WTC11 (cell line): ENCODE measurements around the gene WDR7.

Experiments
- ATF1 ChIP-seq: sonication (generic); formaldehyde crosslinking; IDR thresholded peaks from 2 replicates; pipeline ENCODE4 v1.8.1; 2023; ENCODE audit warnings: mild to moderate bottlenecking, moderate library complexity, missing genetic modification reagents
- CREM ChIP-seq: sonication (generic); formaldehyde crosslinking; IDR thresholded peaks from 2 replicates; pipeline ENCODE4 v1.8.1; 2022; ENCODE audit warnings: mild to moderate bottlenecking, missing genetic modification reagents, moderate library complexity
- ELF4 ChIP-seq: sonication (generic); formaldehyde crosslinking; IDR thresholded peaks from 2 replicates; pipeline ENCODE4 v1.8.1; 2022; ENCODE audit warnings: low read depth, mild to moderate bottlenecking, moderate library complexity, missing genetic modification reagents
- FOXJ3 ChIP-seq: sonication (generic); formaldehyde crosslinking; IDR thresholded peaks from 2 replicates; pipeline ENCODE4 v1.9.0; 2021; ENCODE audit warnings: missing genetic modification reagents, mild to moderate bottlenecking, borderline replicate concordance
- JUN ChIP-seq: sonication (generic); formaldehyde crosslinking; IDR thresholded peaks from 2 replicates; pipeline ENCODE4 v1.8.0; 2023; ENCODE audit warnings: mild to moderate bottlenecking, missing genetic modification reagents
- NFATC4 ChIP-seq: fragments of 250-450 bp; sonication (Bioruptor Pico); IDR thresholded peaks from 2 replicates; pipeline ENCODE4 v1.9.0; 2021; ENCODE audit warnings: mild to moderate bottlenecking
- SP1 ChIP-seq: sonication (generic); formaldehyde crosslinking; conservative IDR thresholded peaks from 2 replicates; pipeline ENCODE4 v1.8.1; 2022; ENCODE audit warnings: missing genetic modification reagents
- TCF7 ChIP-seq: sonication (generic); formaldehyde crosslinking; IDR thresholded peaks from 2 replicates; pipeline ENCODE4 v1.8.0; 2022; ENCODE audit warnings: mild to moderate bottlenecking, low read depth, missing genetic modification reagents, moderate library complexity
- TF ChIP-seq, protein P1 (sequence below): sonication (generic); formaldehyde crosslinking; IDR thresholded peaks from 2 replicates; pipeline ENCODE4 v1.8.1; 2023; ENCODE audit warnings: mild to moderate bottlenecking, missing genetic modification reagents
- TF ChIP-seq, protein P2 (sequence below): sonication (generic); formaldehyde crosslinking; IDR thresholded peaks from 2 replicates; pipeline ENCODE4 v1.8.0; 2022; ENCODE audit warnings: mild to moderate bottlenecking, missing genetic modification reagents
- TF ChIP-seq, protein P3 (sequence below): fragments of 200-600 bp; IDR thresholded peaks from 2 replicates; pipeline ENCODE4 v1.8.0; 2022; ENCODE audit warnings: antibody characterized with exemption
- TF ChIP-seq, protein P4 (sequence below): sonication (generic); formaldehyde crosslinking; conservative IDR thresholded peaks from 2 replicates; pipeline ENCODE4 v1.8.1; 2022; ENCODE audit warnings: mild to moderate bottlenecking, missing genetic modification reagents
- TF ChIP-seq, protein P5 (sequence below): sonication (generic); formaldehyde crosslinking; IDR thresholded peaks from 2 replicates; pipeline ENCODE4 v1.8.0; 2023; ENCODE audit warnings: missing genetic modification reagents

DNA sequence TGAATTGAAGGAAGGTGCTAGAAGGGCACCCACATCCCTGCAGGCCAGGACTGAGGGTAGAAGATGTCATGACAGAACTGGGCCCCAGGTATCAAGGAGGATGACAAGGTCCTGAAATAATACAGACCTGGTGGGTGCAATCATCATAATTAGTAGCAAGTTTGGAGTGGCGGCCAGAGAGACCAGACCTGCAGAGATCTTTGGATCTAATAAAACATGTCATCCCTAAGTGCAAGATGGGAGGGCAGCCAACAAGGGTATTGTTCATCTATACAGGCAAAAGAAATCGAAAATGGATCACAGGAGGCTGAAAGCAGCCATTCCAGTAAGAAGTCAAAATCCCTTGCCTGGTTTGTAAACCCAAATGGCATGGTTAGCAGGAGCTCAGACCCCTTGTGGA is 384.4 kb downstream of the WDR7 start:
- TF ChIP-seq, protein P1, sequence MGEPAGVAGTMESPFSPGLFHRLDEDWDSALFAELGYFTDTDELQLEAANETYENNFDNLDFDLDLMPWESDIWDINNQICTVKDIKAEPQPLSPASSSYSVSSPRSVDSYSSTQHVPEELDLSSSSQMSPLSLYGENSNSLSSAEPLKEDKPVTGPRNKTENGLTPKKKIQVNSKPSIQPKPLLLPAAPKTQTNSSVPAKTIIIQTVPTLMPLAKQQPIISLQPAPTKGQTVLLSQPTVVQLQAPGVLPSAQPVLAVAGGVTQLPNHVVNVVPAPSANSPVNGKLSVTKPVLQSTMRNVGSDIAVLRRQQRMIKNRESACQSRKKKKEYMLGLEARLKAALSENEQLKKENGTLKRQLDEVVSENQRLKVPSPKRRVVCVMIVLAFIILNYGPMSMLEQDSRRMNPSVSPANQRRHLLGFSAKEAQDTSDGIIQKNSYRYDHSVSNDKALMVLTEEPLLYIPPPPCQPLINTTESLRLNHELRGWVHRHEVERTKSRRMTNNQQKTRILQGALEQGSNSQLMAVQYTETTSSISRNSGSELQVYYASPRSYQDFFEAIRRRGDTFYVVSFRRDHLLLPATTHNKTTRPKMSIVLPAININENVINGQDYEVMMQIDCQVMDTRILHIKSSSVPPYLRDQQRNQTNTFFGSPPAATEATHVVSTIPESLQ (CRISPR knock-in tag), result no peak
- TF ChIP-seq, protein P2, sequence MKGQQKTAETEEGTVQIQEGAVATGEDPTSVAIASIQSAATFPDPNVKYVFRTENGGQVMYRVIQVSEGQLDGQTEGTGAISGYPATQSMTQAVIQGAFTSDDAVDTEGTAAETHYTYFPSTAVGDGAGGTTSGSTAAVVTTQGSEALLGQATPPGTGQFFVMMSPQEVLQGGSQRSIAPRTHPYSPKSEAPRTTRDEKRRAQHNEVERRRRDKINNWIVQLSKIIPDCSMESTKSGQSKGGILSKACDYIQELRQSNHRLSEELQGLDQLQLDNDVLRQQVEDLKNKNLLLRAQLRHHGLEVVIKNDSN (CRISPR knock-in tag), result no peak
- TF ChIP-seq, protein P3, sequence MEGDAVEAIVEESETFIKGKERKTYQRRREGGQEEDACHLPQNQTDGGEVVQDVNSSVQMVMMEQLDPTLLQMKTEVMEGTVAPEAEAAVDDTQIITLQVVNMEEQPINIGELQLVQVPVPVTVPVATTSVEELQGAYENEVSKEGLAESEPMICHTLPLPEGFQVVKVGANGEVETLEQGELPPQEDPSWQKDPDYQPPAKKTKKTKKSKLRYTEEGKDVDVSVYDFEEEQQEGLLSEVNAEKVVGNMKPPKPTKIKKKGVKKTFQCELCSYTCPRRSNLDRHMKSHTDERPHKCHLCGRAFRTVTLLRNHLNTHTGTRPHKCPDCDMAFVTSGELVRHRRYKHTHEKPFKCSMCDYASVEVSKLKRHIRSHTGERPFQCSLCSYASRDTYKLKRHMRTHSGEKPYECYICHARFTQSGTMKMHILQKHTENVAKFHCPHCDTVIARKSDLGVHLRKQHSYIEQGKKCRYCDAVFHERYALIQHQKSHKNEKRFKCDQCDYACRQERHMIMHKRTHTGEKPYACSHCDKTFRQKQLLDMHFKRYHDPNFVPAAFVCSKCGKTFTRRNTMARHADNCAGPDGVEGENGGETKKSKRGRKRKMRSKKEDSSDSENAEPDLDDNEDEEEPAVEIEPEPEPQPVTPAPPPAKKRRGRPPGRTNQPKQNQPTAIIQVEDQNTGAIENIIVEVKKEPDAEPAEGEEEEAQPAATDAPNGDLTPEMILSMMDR, result no peak
- TF ChIP-seq JUN (no peak), TCF7 (CRISPR knock-in tag) (no peak), NFATC4 (CRISPR knock-in tag) (no peak), SP1 (CRISPR knock-in tag) (no peak), ATF1 (CRISPR knock-in tag) (no peak), FOXJ3 (CRISPR knock-in tag) (no peak), CREM (CRISPR knock-in tag) (no peak), ELF4 (CRISPR knock-in tag) (no peak)
- TF ChIP-seq, protein P4, sequence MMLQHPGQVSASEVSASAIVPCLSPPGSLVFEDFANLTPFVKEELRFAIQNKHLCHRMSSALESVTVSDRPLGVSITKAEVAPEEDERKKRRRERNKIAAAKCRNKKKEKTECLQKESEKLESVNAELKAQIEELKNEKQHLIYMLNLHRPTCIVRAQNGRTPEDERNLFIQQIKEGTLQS (CRISPR knock-in tag), result no peak
- TF ChIP-seq, protein P5, sequence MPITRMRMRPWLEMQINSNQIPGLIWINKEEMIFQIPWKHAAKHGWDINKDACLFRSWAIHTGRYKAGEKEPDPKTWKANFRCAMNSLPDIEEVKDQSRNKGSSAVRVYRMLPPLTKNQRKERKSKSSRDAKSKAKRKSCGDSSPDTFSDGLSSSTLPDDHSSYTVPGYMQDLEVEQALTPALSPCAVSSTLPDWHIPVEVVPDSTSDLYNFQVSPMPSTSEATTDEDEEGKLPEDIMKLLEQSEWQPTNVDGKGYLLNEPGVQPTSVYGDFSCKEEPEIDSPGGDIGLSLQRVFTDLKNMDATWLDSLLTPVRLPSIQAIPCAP, result no peak
